ENCODE data around the gene SMPD3. TPM values are rescaled to one million over a fixed set of nuclear protein-coding genes. Genes with fewer than 3 reads are reported as not detected.

The SMPD3 gene
- total RNA-seq, 4 donors from 2014 or later: 0.20 to 3.3 (median 0.63) TPM

- Histone ChIP-seq H3K4me1 (peaks cover 0 to 10% (median 3%) of the 10 kb centered on the region in 4 donors), H3K27ac (no peak overlapping the region), H3K36me3 (peaks cover 0 to 88% (median 22%) of the 10 kb centered on the region in 3 donors), H3K9me3 (no peaks in the 10 kb centered on the region), H3K27me3 (no peaks in the 10 kb centered on the region), H3K4me3 (no peak overlapping the region)
- no peak for DNase-seq (ENCODE audit: low spot score in 2 of 2)
- TF ChIP-seq EP300 (IDR thresholded peaks at IDR 0.05): no peak
- no peak for TF ChIP-seq CTCF (IDR thresholded peaks at IDR 0.05)
- no peak for TF ChIP-seq POLR2A (IDR thresholded peaks at IDR 0.05)
- WGBS, 2 donors: 83 to 88% methylated on average over 8 of the region's 11 CpGs
Observed at GRCh38 chr16:68357923-68358322, 90.4 kb downstream of the SMPD3 start.

- no peak overlapping the region for H3K27ac ChIP-seq
- H3K4me1 ChIP-seq: peaks cover 0 to 10% (median 3%) of the 10 kb centered on the region in 4 donors
- DNase-seq (ENCODE audit: low spot score in 2 of 2): no peak
- peaks cover 0 to 92% (median 22%) of the 10 kb centered on the region in 3 donors for H3K36me3 ChIP-seq
- 85 to 89% methylated on average over 9 of the region's 9 CpGs for WGBS, 2 donors
- H3K9me3 ChIP-seq: no peaks in the 10 kb centered on the region
- no peaks in the 10 kb centered on the region for H3K27me3 ChIP-seq
- no peak overlapping the region for H3K4me3 ChIP-seq
- TF ChIP-seq CTCF (IDR thresholded peaks at IDR 0.05) (no peak), POLR2A (IDR thresholded peaks at IDR 0.05) (no peak), EP300 (IDR thresholded peaks at IDR 0.05) (no peak)
Observed at GRCh38 chr16:68357521-68357922, 90.8 kb downstream of the SMPD3 start.

- no peaks in the 10 kb centered on the region for H3K9me3 ChIP-seq
- no peaks in the 10 kb centered on the region for H3K27me3 ChIP-seq
- H3K36me3 ChIP-seq: peaks cover 0 to 98% (median 22%) of the 10 kb centered on the region in 3 donors
- H3K4me3 ChIP-seq: no peak overlapping the region
- no peak overlapping the region for H3K27ac ChIP-seq
- no peak for DNase-seq (ENCODE audit: low spot score in 2 of 2)
- WGBS, 2 donors: 87 to 88% methylated on average over 5 of the region's 5 CpGs
- TF ChIP-seq POLR2A (IDR thresholded peaks at IDR 0.05) (no peak), EP300 (IDR thresholded peaks at IDR 0.05) (no peak), CTCF (IDR thresholded peaks at IDR 0.05) (no peak)
- H3K4me1 ChIP-seq: peaks cover 0 to 10% (median 3%) of the 10 kb centered on the region in 4 donors
Observed at GRCh38 chr16:68356919-68357286, 91.4 kb downstream of the SMPD3 start.

- Histone ChIP-seq H3K36me3 (peaks cover 0 to 100% (median 22%) of the 10 kb centered on the region in 3 donors), H3K9me3 (no peaks in the 10 kb centered on the region), H3K4me3 (no peak overlapping the region), H3K4me1 (peaks cover 0 to 10% (median under 1%) of the 10 kb centered on the region in 4 donors), H3K27me3 (no peaks in the 10 kb centered on the region), H3K27ac (no peak overlapping the region)
- TF ChIP-seq POLR2A (IDR thresholded peaks at IDR 0.05) (no peak), CTCF (IDR thresholded peaks at IDR 0.05) (no peak), EP300 (IDR thresholded peaks at IDR 0.05) (no peak)
- WGBS, 2 donors: 76 to 84% methylated on average over 14 to 18 of the region's 28 CpGs
- DNase-seq (ENCODE audit: low spot score in 2 of 2): no peak
Observed at GRCh38 chr16:68356249-68356918, 91.9 kb downstream of the SMPD3 start.

GRCh38 chr16:68355447-68356248 is 92.7 kb downstream of the SMPD3 start:
- Histone ChIP-seq H3K4me1 (peaks cover 0 to 10% (median 0%) of the 10 kb centered on the region in 4 donors), H3K27me3 (no peaks in the 10 kb centered on the region), H3K4me3 (no peak overlapping the region), H3K27ac (no peak overlapping the region), H3K36me3 (peaks cover 0 to 100% (median 22%) of the 10 kb centered on the region in 3 donors), H3K9me3 (no peaks in the 10 kb centered on the region)
- TF ChIP-seq POLR2A (IDR thresholded peaks at IDR 0.05) (no peak), CTCF (IDR thresholded peaks at IDR 0.05) (no peak), EP300 (IDR thresholded peaks at IDR 0.05) (no peak)
- no peak for DNase-seq (ENCODE audit: low spot score in 2 of 2)
- WGBS, 2 donors: 80 to 86% methylated on average over 19 to 23 of the region's 28 CpGs
